Measurements from ENCODE around the gene MESD. TPM values are rescaled to one million over a fixed set of nuclear protein-coding genes. Genes with fewer than 3 reads are reported as not detected.

Gene MESD
- total RNA-seq, 1 experiment from 2014 or later = 28.2 TPM

DNA sequence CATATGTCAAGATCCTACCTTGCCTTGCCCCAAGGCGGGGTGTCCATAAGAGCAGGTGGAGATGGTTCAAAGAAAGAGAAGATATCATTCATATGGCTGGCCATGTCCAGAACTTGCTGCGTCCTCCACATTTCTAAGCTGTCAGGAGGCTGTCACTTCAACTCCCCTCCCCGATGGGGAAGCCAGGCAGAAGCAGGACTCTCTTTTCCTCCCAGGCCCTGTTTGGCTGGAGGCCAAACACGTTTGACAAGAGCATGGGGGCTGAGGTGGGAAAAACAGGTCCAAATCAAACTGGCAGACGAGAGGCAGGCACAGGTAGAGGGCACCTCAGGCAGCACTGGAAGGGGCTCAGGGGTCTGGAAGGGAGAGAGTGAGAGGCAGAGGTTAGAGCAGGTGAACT, 37.7 kb downstream of the MESD start:
- ChIA-PET CTCF (no interaction called here), POLR2A (no interaction called here)
- no peak for TF ChIP-seq CTCF (IDR thresholded peaks at IDR 0.05)
- no peak for TF ChIP-seq SIN3A (IDR thresholded peaks at IDR 0.05; ENCODE audit: borderline replicate concordance, insufficient read depth, low read depth, low read length)
- TF ChIP-seq, protein P1, sequence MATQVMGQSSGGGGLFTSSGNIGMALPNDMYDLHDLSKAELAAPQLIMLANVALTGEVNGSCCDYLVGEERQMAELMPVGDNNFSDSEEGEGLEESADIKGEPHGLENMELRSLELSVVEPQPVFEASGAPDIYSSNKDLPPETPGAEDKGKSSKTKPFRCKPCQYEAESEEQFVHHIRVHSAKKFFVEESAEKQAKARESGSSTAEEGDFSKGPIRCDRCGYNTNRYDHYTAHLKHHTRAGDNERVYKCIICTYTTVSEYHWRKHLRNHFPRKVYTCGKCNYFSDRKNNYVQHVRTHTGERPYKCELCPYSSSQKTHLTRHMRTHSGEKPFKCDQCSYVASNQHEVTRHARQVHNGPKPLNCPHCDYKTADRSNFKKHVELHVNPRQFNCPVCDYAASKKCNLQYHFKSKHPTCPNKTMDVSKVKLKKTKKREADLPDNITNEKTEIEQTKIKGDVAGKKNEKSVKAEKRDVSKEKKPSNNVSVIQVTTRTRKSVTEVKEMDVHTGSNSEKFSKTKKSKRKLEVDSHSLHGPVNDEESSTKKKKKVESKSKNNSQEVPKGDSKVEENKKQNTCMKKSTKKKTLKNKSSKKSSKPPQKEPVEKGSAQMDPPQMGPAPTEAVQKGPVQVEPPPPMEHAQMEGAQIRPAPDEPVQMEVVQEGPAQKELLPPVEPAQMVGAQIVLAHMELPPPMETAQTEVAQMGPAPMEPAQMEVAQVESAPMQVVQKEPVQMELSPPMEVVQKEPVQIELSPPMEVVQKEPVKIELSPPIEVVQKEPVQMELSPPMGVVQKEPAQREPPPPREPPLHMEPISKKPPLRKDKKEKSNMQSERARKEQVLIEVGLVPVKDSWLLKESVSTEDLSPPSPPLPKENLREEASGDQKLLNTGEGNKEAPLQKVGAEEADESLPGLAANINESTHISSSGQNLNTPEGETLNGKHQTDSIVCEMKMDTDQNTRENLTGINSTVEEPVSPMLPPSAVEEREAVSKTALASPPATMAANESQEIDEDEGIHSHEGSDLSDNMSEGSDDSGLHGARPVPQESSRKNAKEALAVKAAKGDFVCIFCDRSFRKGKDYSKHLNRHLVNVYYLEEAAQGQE (IDR thresholded peaks at IDR 0.05; ENCODE audit: insufficient read depth in 1 of 2, low read depth in 2 of 2, low read length in 1 of 2) = no peak
- no TSS peak for BruUV-seq (replicated peaks)
- intact Hi-C loops (cut with micrococcal nuclease; ENCODE audit: unreplicated experiment) = no loop called here
- H3K27me3 ChIP-seq (ENCODE audit: control insufficient read depth, insufficient read depth, low read length) = no peaks in the 10 kb centered on the region
- no peak for ATAC-seq
- no peak overlapping the region for H3K4me3 ChIP-seq (ENCODE audit: low read depth in 2 of 2, low read length in 2 of 2)
- no peak overlapping the region for H3K27ac ChIP-seq (ENCODE audit: low read length)
- 0 out of 2 replicates have a peak, but pooled peaks cover 3% of the 10 kb centered on the region for H3K4me1 ChIP-seq (ENCODE audit: control insufficient read depth, insufficient read depth, low read length)
- no peak for DNase-seq (ENCODE audit: low read depth, low spot score)
- in situ Hi-C loops (cut with HindIII; ENCODE audit: low pct_unique_long_range_greater_than_20kb, low sequenced_read_pairs) = no loop called here
- no peaks in the 10 kb centered on the region for H3K36me3 ChIP-seq (ENCODE audit: control insufficient read depth, insufficient read depth, low read length)
- no peaks in the 10 kb centered on the region for H3K9me3 ChIP-seq (ENCODE audit: control insufficient read depth, insufficient read depth, low read depth, low read length)

- in situ Hi-C loops (cut with HindIII; ENCODE audit: low pct_unique_long_range_greater_than_20kb, low sequenced_read_pairs) (no loop called here), intact Hi-C loops (cut with micrococcal nuclease; ENCODE audit: unreplicated experiment) (no loop called here)
- BruUV-seq (replicated peaks) = no TSS peak
- CTCF ChIA-PET = no interaction called here
- H3K36me3 ChIP-seq (ENCODE audit: control insufficient read depth, insufficient read depth, low read length) = no peaks in the 10 kb centered on the region
- DNase-seq (ENCODE audit: low read depth, low spot score) (no peak), ATAC-seq (no peak)
- POLR2A ChIA-PET = interaction anchor here (0.5 kb wide), 1 partner anchor 884 kb away, joined by 4 read pairs; no protein-coding TSS in a partner anchor
- no peak overlapping the region for H3K27ac ChIP-seq (ENCODE audit: low read length)
- TF ChIP-seq, protein P1 (IDR thresholded peaks at IDR 0.05; ENCODE audit: insufficient read depth in 1 of 2, low read depth in 2 of 2, low read length in 1 of 2) = no peak
- TF ChIP-seq POLR2AphosphoS5 (IDR thresholded peaks at IDR 0.05; ENCODE audit: low read depth, low read length) = no peak
- TF ChIP-seq CTCF (IDR thresholded peaks at IDR 0.05) = no peak
- no peak for TF ChIP-seq SIN3A (IDR thresholded peaks at IDR 0.05; ENCODE audit: borderline replicate concordance, insufficient read depth, low read depth, low read length)
- TF ChIP-seq TCF7L2 (IDR thresholded peaks at IDR 0.05; ENCODE audit: low read depth, low read length) = no peak
- no peaks in the 10 kb centered on the region for H3K9me3 ChIP-seq (ENCODE audit: control insufficient read depth, insufficient read depth, low read depth, low read length)
- H3K27me3 ChIP-seq (ENCODE audit: control insufficient read depth, insufficient read depth, low read length) = no peaks in the 10 kb centered on the region
- H3K4me3 ChIP-seq (ENCODE audit: low read depth in 2 of 2, low read length in 2 of 2) = no peak overlapping the region
- H3K4me1 ChIP-seq (ENCODE audit: control insufficient read depth, insufficient read depth, low read length) = no peaks in the 10 kb centered on the region
Measured at GRCh38 chr15:80950291-80951078, 39.1 kb downstream of the MESD start.
